Body of pancreas (tissue), 4 donors: ENCODE results near the gene CACNG4. TPM values are rescaled to one million over a fixed set of nuclear protein-coding genes. Genes with fewer than 3 reads are reported as not detected.

Experiments used
- ATAC-seq: fragments of 150-250 bp; one replicate; pipeline ENCODE4 v1.9.1; 2016
- DNase-seq, 4 donors: peaks; one replicate each; pipeline ENCODE4 v3.0.0-alpha.2; 2019
- H3K27ac ChIP-seq, 4 donors: fragments of 200-600 bp; sonication (generic); 1 replicate in 3 of 4; 2 replicates in 1 of 4; pipeline versions ENCODE4 v1.5.1 to v1.6.1; 2016 to 2019; ENCODE audit warnings: mild to moderate bottlenecking in 1 of 4, mixed read lengths in 1 of 4, moderate library complexity in 1 of 4
- H3K27me3 ChIP-seq, 2 donors: fragments of 200-600 bp; sonication (generic); one replicate each; pipeline ENCODE4 v1.6.0; 2016; ENCODE audit warnings: mild to moderate bottlenecking in 1 of 2
- H3K36me3 ChIP-seq, 2 donors: fragments of 200-600 bp; sonication (generic); replicated peaks in 1 of 2; 2 replicates each; pipeline ENCODE4 v1.5.1; 2016; ENCODE audit warnings: low read depth in 2 of 2; ENCODE audit not compliant: insufficient read depth in 1 of 2
- H3K4me1 ChIP-seq: fragments of 200-600 bp; sonication (generic); one replicate; pipeline ENCODE4 v1.6.0; 2016
- H3K4me3 ChIP-seq, 2 donors: fragments of 200-600 bp; sonication (generic); 1 replicate in 1 of 2; 2 replicates in 1 of 2; pipeline ENCODE4 v1.5.1; 2016 to 2019
- H3K9me3 ChIP-seq, 3 donors: fragments of 200-600 bp; sonication (generic); 1 replicate in 2 of 3; 2 replicates in 1 of 3; pipeline ENCODE4 v1.5.1; 2016
- CTCF ChIP-seq, 7 experiments: fragments of 450-650 bp in 4 of 7; fragments of 200-600 bp in 3 of 7; sonication (generic) in 3 of 7; IDR thresholded peaks; one replicate each; pipeline ENCODE4 v1.5.1; 2016 to 2019; ENCODE audit warnings: antibody characterized with exemption in 7 of 7
- POLR2A ChIP-seq, 3 donors: fragments of 450-650 bp; IDR thresholded peaks; one replicate each; pipeline ENCODE4 v1.6.1; 2016; ENCODE audit warnings: antibody characterized with exemption in 3 of 3, mild to moderate bottlenecking in 2 of 3
- WGBS, 2 donors: methylation state at CpG; one replicate each; pipeline ENCODE4 v1.1.5; 2017; 5-methylcytosine and 5-hydroxymethylcytosine counted together
- intact Hi-C: fragments of 100-400 bp; cut with DNase I; formaldehyde crosslinking; loops from one replicate; pipeline ENCODE4 v1.15.1; 2023
- total RNA-seq, 2 donors: library from RNA; depleted of rRNA; stranded (reverse); fragments of >200 nt; gene quantifications; one replicate each; pipeline ENCODE4 v1.1.0, GENCODE V29; 2016

Gene CACNG4
- total RNA-seq, 2 donors from 2014 or later, result 0.26 TPM; not detected in 1

DNA sequence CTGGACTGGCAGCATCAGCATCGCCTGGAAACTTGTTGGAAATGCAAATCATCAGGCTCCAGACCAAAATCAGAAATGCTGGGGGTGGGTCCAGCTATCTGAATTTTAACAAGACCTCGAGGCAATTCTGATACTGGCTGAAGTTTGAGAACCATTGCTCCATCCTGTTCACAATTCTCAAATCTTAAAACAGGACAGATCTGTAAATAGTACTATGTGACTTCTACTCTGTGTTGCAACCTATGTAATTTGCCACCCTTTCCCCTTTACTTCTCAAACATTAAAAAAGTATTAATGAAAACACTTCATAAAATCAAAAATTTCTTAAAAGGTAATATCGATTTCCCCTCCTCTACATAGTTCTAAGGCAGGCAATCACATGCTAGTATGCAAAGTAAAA, 108.4 kb downstream of the CACNG4 start:
- Histone ChIP-seq H3K4me3 (no peak overlapping the region), H3K9me3 (no peaks in the 10 kb centered on the region), H3K27ac (no peak overlapping the region), H3K36me3 (no peaks in the 10 kb centered on the region), H3K4me1 (peaks cover 42% of the 10 kb centered on the region), H3K27me3 (no peaks in the 10 kb centered on the region)
- DNase-seq (no peak), ATAC-seq (no peak)
- TF ChIP-seq POLR2A (IDR thresholded peaks at IDR 0.05) (no peak), CTCF (IDR thresholded peaks at IDR 0.05) (no peak)
- intact Hi-C loops, result no loop called here
- 62 to 79% methylated on average over 3 of the region's 3 CpGs for WGBS, 2 donors

DNA sequence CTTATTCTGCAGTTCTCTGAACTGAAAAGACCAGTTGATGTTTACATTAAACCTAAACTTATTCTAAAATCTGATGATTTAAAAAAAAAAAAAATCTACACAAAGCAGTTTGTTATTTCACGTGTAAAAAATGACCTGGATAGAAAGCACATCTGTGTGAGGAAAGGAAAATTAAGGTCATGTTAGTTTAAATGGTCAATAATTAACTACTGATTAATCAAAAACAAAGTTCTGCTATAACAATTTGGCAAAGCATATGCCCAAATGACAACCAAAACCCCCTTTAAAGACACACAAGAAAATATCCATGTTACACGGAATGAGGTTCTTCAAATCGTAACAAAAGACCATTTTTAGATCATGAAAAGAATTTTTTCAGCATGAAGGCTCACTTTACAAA, 110.3 kb downstream of the CACNG4 start:
- H3K27me3 ChIP-seq, result no peaks in the 10 kb centered on the region
- H3K4me3 ChIP-seq, result no peak overlapping the region
- no peaks in the 10 kb centered on the region for H3K9me3 ChIP-seq
- WGBS, 2 donors, result 16 to 21% methylated on average over 3 of the region's 3 CpGs
- peak overlapping the region in 3 of 4 donors; percentile 16 to 84 (median 41) for H3K27ac ChIP-seq
- DNase-seq (no peak), ATAC-seq (peak; percentile 54)
- no peaks in the 10 kb centered on the region for H3K36me3 ChIP-seq
- intact Hi-C loops, result no loop called here
- H3K4me1 ChIP-seq, result peaks cover 42% of the 10 kb centered on the region
- TF ChIP-seq CTCF (IDR thresholded peaks at IDR 0.05), result no peak
- TF ChIP-seq POLR2A (IDR thresholded peaks at IDR 0.05), result no peak

- Histone ChIP-seq H3K9me3 (no peaks in the 10 kb centered on the region), H3K36me3 (no peaks in the 10 kb centered on the region), H3K27me3 (no peaks in the 10 kb centered on the region), H3K27ac (peak overlapping the region in 3 of 4 donors; percentile 57 to 84 (median 72)), H3K4me1 (peaks cover 42% of the 10 kb centered on the region), H3K4me3 (no peak overlapping the region)
- intact Hi-C loops, result no loop called here
- DNase-seq, result peak; percentile 40 to 73 (median 56)
- ATAC-seq, result peak; percentile 77
- 31% methylated on average over 7 of the region's 7 CpGs for WGBS, 2 donors
- peak in 2 of 3 donors; percentile 25 to 54 for TF ChIP-seq POLR2A (IDR thresholded peaks at IDR 0.05)
- no peak for TF ChIP-seq CTCF (IDR thresholded peaks at IDR 0.05)
Measured at GRCh38 chr17:67076290-67076689, 111.8 kb downstream of the CACNG4 start.

GRCh38 chr17:67078292-67078691, 113.8 kb downstream of the CACNG4 start:
- TF ChIP-seq CTCF (IDR thresholded peaks at IDR 0.05) (no peak), POLR2A (IDR thresholded peaks at IDR 0.05) (no peak)
- 91 to 94% methylated on average over 8 to 11 of the region's 11 CpGs for WGBS, 2 donors
- H3K27ac ChIP-seq, result peak overlapping the region in 1 of 4 donors; percentile 14
- peaks cover 37% of the 10 kb centered on the region for H3K4me1 ChIP-seq
- intact Hi-C loops, result no loop called here
- no peaks in the 10 kb centered on the region for H3K36me3 ChIP-seq
- H3K27me3 ChIP-seq, result no peaks in the 10 kb centered on the region
- no peak overlapping the region for H3K4me3 ChIP-seq
- ATAC-seq (no peak), DNase-seq (no peak)
- H3K9me3 ChIP-seq, result no peaks in the 10 kb centered on the region

DNA sequence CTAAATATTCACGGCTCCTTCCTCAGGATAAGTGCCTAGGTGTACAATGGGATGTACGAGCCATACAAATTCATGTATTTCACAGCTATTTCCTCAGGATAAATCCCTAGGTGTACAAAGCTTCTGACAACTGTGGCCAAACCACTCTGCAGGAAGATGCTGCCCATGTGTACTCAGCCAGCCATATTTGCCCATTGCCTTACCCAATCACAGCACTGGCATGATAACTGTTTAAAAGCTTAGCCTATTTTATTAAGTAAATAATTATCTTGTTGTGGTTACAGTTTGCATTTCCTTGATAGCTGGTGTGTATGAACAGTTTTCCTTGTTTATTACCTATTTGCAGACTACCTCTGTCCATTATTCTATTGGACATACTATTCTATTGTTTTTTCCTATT, 115.0 kb downstream of the CACNG4 start:
- H3K4me3 ChIP-seq, result no peak overlapping the region
- TF ChIP-seq POLR2A (IDR thresholded peaks at IDR 0.05), result no peak
- TF ChIP-seq CTCF (IDR thresholded peaks at IDR 0.05), result no peak
- no peaks in the 10 kb centered on the region for H3K9me3 ChIP-seq
- DNase-seq (no peak), ATAC-seq (no peak)
- H3K4me1 ChIP-seq, result peaks cover 28% of the 10 kb centered on the region
- no peaks in the 10 kb centered on the region for H3K36me3 ChIP-seq
- H3K27ac ChIP-seq, result no peak overlapping the region
- 94 to 98% methylated on average over 2 of the region's 2 CpGs for WGBS, 2 donors
- H3K27me3 ChIP-seq, result no peaks in the 10 kb centered on the region
- intact Hi-C loops, result no loop called here
